NAMALWA (cell line): ENCODE measurements around the gene LRRC26.

Experiments used
- DNase-seq: peaks from one replicate; pipeline ENCODE4 v3.0.0-alpha.2; 2015; ENCODE audit warnings: low spot score

LRRC26 gene

GRCh38 chr9:137149942-137150616, 19.8 kb downstream of the LRRC26 start:
- peak; percentile 62 for DNase-seq

- no peak for DNase-seq
These were observed 20.5 kb downstream of the LRRC26 start for GRCh38 chr9:137149363-137149762.

- no peak for DNase-seq
These were observed 21.2 kb downstream of the LRRC26 start for GRCh38 chr9:137148661-137149060.

- no peak for DNase-seq
These were observed 21.6 kb downstream of the LRRC26 start for GRCh38 chr9:137148242-137148641.

- DNase-seq, result no peak
These were observed 22.1 kb downstream of the LRRC26 start for GRCh38 chr9:137147793-137148160.

- peak; percentile 31 for DNase-seq
These were observed 22.6 kb downstream of the LRRC26 start for GRCh38 chr9:137147091-137147792.

GRCh38 chr9:137146527-137146918, 23.3 kb downstream of the LRRC26 start:
- peak; percentile 38 for DNase-seq

- no peak for DNase-seq
These were observed 23.9 kb downstream of the LRRC26 start for GRCh38 chr9:137145731-137146526.

- no peak for DNase-seq
These were observed 26.4 kb downstream of the LRRC26 start for GRCh38 chr9:137143459-137143858.

GRCh38 chr9:137141976-137142936, 27.6 kb downstream of the LRRC26 start:
- no peak for DNase-seq

- no peak for DNase-seq
These were observed 28.6 kb downstream of the LRRC26 start for GRCh38 chr9:137141050-137141810.

GRCh38 chr9:137140151-137141012, 29.5 kb downstream of the LRRC26 start:
- DNase-seq, result peak; percentile 50

GRCh38 chr9:137139468-137140150, 30.2 kb downstream of the LRRC26 start:
- no peak for DNase-seq

- DNase-seq, result no peak
These were observed 31.0 kb downstream of the LRRC26 start, which contains the start of gene GRIN1 for GRCh38 chr9:137138722-137139467. Gene GRIN1 (plus strand): TSS chr9:137139154. CDS start chr9:137139487, 333 bp downstream.

GRCh38 chr9:137138058-137138721, 31.7 kb downstream of the LRRC26 start:
- peak; percentile 85 for DNase-seq

- no peak for DNase-seq
These were observed 32.8 kb downstream of the LRRC26 start for GRCh38 chr9:137136881-137137607.

GRCh38 chr9:137136261-137136880, 33.5 kb downstream of the LRRC26 start:
- DNase-seq, result no peak
